ENCODE measurements around the gene TPM4.

- TF ChIP-seq, protein P1, sequence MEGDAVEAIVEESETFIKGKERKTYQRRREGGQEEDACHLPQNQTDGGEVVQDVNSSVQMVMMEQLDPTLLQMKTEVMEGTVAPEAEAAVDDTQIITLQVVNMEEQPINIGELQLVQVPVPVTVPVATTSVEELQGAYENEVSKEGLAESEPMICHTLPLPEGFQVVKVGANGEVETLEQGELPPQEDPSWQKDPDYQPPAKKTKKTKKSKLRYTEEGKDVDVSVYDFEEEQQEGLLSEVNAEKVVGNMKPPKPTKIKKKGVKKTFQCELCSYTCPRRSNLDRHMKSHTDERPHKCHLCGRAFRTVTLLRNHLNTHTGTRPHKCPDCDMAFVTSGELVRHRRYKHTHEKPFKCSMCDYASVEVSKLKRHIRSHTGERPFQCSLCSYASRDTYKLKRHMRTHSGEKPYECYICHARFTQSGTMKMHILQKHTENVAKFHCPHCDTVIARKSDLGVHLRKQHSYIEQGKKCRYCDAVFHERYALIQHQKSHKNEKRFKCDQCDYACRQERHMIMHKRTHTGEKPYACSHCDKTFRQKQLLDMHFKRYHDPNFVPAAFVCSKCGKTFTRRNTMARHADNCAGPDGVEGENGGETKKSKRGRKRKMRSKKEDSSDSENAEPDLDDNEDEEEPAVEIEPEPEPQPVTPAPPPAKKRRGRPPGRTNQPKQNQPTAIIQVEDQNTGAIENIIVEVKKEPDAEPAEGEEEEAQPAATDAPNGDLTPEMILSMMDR (IDR thresholded peaks at IDR 0.05), result no peak
- TF ChIP-seq POLR2A (IDR thresholded peaks at IDR 0.05), result no peak
These were observed 15.5 kb downstream of the TPM4 start for GRCh38 chr19:16091546-16092475.

All from heart left ventricle (tissue), 13 donors.